ENCODE measurements around the gene RPN1. TPM values are rescaled to one million over a fixed set of nuclear protein-coding genes. Genes with fewer than 3 reads are reported as not detected.
A peak's percentile ranks its signal among the peaks of the same experiment; 100 is the strongest.

Gene RPN1
- total RNA-seq, 2 experiments from 2014 or later, result 157 to 162 TPM

- ChIA-PET CTCF (interaction anchor here (0.9 to 2.2 kb wide), 4 partner anchors 8 to 44 kb away, joined by 3 to 8 read pairs (median 5); no protein-coding TSS in a partner anchor), POLR2A (no interaction called here)
- no peak for ATAC-seq
- DNase-seq, result no peak
- H3K9me3 Mint-ChIP-seq (ENCODE audit: insufficient read depth), result no peaks in the 10 kb centered on the region
- peaks cover 11% of the 10 kb centered on the region for H3K27me3 Mint-ChIP-seq (ENCODE audit: low read depth)
- H3K4me3 Mint-ChIP-seq, result no peak overlapping the region
- peaks cover 17% of the 10 kb centered on the region for H3K4me1 Mint-ChIP-seq (ENCODE audit: low read depth)
- H3K36me3 Mint-ChIP-seq (ENCODE audit: low read depth), result no peaks in the 10 kb centered on the region
- H3K27ac Mint-ChIP-seq, result no peak overlapping the region
Observed at GRCh38 chr3:128573707-128574162, 76.9 kb downstream of the RPN1 start.

DNA sequence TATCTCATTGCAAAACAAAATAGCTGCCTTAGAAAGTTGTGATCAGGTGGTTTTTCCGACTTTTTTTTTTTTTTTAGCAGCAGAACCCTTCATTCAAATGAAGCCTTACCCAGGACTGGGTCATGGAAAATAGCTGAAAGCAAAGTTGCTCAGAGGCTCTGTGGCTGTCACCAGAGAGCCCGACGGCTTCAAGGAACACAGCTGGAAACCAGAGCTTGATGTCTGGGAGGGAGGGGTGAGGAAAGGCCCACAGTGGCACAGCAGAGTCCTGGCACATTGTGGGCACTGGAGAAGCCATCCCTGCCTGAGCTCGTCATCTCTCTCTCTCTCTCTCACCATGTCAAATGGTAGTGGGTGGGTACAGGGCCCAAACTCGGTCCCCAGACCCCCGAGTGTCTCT is 77.5 kb downstream of the RPN1 start:
- CTCF ChIA-PET, result interaction anchor here (0.6 to 2.2 kb wide), 9 partner anchors 9 to 150 kb away, joined by 3 to 8 read pairs (median 3); no protein-coding TSS in a partner anchor
- no peaks in the 10 kb centered on the region for H3K9me3 Mint-ChIP-seq (ENCODE audit: insufficient read depth)
- ATAC-seq (peak; percentile 24), DNase-seq (no peak)
- POLR2A ChIA-PET, result no interaction called here
- H3K27ac Mint-ChIP-seq, result no peak overlapping the region
- H3K4me1 Mint-ChIP-seq (ENCODE audit: low read depth), result peaks cover 17% of the 10 kb centered on the region
- no peaks in the 10 kb centered on the region for H3K36me3 Mint-ChIP-seq (ENCODE audit: low read depth)
- peaks cover 9% of the 10 kb centered on the region for H3K27me3 Mint-ChIP-seq (ENCODE audit: low read depth)
- H3K4me3 Mint-ChIP-seq, result no peak overlapping the region

DNA sequence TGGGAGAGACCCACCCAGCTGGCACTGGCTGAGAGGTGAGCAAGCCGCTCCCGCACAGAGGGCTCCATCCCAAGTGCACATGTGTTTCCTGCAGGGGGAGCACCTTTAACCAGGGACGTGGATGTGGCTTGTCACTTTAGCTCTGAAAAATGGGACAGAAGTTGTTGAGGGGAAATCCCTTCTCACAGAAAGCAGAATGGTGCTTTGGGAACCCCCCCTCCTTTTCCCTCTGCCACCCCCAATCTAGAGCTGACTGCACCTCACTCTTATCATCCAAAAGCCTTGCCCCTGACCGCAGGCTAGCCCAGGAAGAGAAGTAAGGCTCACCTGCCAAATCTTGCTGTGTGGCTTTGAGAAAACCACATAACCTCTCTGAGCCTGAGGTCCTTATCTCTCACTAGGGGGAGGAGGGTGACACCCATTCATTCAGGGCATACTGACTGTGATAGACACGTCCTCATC is 77.9 kb downstream of the RPN1 start:
- ChIA-PET POLR2A (no interaction called here), CTCF (interaction anchor here (0.6 to 2.2 kb wide), 8 partner anchors 11 to 150 kb away, joined by 3 to 8 read pairs (median 3); no protein-coding TSS in a partner anchor)
- H3K4me3 Mint-ChIP-seq, result no peak overlapping the region

DNA sequence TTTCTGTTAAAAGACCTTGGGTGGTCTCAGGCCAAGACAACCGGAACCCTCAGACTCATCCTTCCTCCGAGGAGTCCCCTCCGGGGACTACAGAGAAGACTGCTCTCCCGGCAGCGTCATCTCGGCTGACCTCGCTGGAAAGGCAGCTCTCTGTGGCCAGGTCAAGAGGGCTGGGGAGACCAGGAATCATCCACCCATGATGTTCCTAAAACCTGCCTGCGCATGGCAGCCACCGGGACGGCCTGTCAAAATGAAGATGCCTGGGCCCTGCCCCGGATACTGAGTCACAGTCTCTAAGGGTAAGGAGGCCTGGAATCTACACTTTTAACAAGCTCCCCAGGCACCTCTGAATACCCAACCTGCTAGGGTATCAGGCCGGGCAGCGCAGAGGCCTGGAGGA is 78.6 kb downstream of the RPN1 start:
- POLR2A ChIA-PET, result no interaction called here
- no peaks in the 10 kb centered on the region for H3K9me3 Mint-ChIP-seq (ENCODE audit: insufficient read depth)
- DNase-seq (no peak), ATAC-seq (no peak)
- no peaks in the 10 kb centered on the region for H3K36me3 Mint-ChIP-seq (ENCODE audit: low read depth)
- no peak overlapping the region for H3K4me3 Mint-ChIP-seq
- H3K27me3 Mint-ChIP-seq (ENCODE audit: low read depth), result peaks cover 9% of the 10 kb centered on the region
- no peak overlapping the region for H3K27ac Mint-ChIP-seq
- peaks cover 17% of the 10 kb centered on the region for H3K4me1 Mint-ChIP-seq (ENCODE audit: low read depth)
- CTCF ChIA-PET, result interaction anchor here (1.0 to 2.2 kb wide), 5 partner anchors 12 to 149 kb away, joined by 3 to 8 read pairs (median 3); no protein-coding TSS in a partner anchor

More for the DNA sequence above, 77.9 kb downstream of the RPN1 start:
- H3K4me1 Mint-ChIP-seq (ENCODE audit: low read depth), result peaks cover 17% of the 10 kb centered on the region
- peaks cover 9% of the 10 kb centered on the region for H3K27me3 Mint-ChIP-seq (ENCODE audit: low read depth)
- DNase-seq, result peak; percentile 49
- no peaks in the 10 kb centered on the region for H3K9me3 Mint-ChIP-seq (ENCODE audit: insufficient read depth)
- H3K36me3 Mint-ChIP-seq (ENCODE audit: low read depth), result no peaks in the 10 kb centered on the region
- H3K27ac Mint-ChIP-seq, result no peak overlapping the region
- peak; percentile 72 for ATAC-seq

Other genes starting within 250 kb of the RPN1 start
- not detected for gene DNAJB8, start 183.9 kb downstream of the RPN1 start, total RNA-seq
- gene GATA2, start 157.6 kb downstream of the RPN1 start, total RNA-seq, result not detected
- gene RAB7A, start 75.4 kb upstream of the RPN1 start, total RNA-seq, result 100 to 1,000 TPM; 256 to 269 TPM
- gene ACAD9, start 228.8 kb upstream of the RPN1 start, total RNA-seq, result 10 to 100 TPM; 61.3 to 68.3 TPM

All from activated CD8-positive, alpha-beta T cell treated with anti-CD3 and anti-CD28 coated beads, Interleukin-2, amount 10 ng/mL, durations not matched to agents 7 days and 5 days (primary cell).